OCI-LY7 (cell line): ENCODE measurements around the gene TLCD1. TPM values are rescaled to one million over a fixed set of nuclear protein-coding genes. Genes with fewer than 3 reads are reported as not detected.

Experiments used
- BruUV-seq: library from RNA; stranded (reverse); fragments of 400-500 nt; replicated peaks from 2 replicates; lab custom pipeline; 2021; lab: Mats Ljungman, UMichigan
- CTCF ChIA-PET: fragments of 300-600 bp; sonication (Branson Sonifier 250); formaldehyde crosslinking; loops from one replicate; lab custom pipeline; 2022; ENCODE audit warnings: antibody characterized with exemption; ENCODE audit not compliant: unreplicated experiment; lab: Charles Lee
- POLR2A ChIA-PET: fragments of 300-600 bp; sonication (Branson Sonifier 250); formaldehyde crosslinking; loops from one replicate; lab custom pipeline; 2022; ENCODE audit warnings: antibody characterized with exemption; lab: Charles Lee
- DNase-seq: peaks from one replicate; pipeline ENCODE4 v3.0.0-alpha.2; 2015; ENCODE audit warnings: low spot score
- H2AFZ ChIP-seq: fragments of 200-600 bp; sonication (generic), shearing (Covaris generic); 2 replicates; pipeline ENCODE4 v1.6.1; 2014; ENCODE audit warnings: mild to moderate bottlenecking, antibody characterized with exemption, low read length, moderate library complexity
- H3K27ac ChIP-seq: fragments of 200-600 bp; sonication (generic); 2 replicates; pipeline ENCODE4 v1.5.1; 2014; ENCODE audit warnings: mixed run types, low read depth, mild to moderate bottlenecking, moderate library complexity, low read length, inconsistent platforms; ENCODE audit not compliant: poor library complexity, severe bottlenecking
- H3K36me3 ChIP-seq: fragments of 200-600 bp; sonication (generic); 2 replicates; pipeline ENCODE4 v1.6.1; 2014; ENCODE audit warnings: mild to moderate bottlenecking, antibody characterized with exemption, low read length, moderate library complexity, mixed read lengths; ENCODE audit not compliant: insufficient read depth
- H3K4me1 ChIP-seq: fragments of 200-600 bp; sonication (generic); 2 replicates; pipeline ENCODE4 v1.5.1; 2014; ENCODE audit warnings: mild to moderate bottlenecking, low read length; ENCODE audit not compliant: insufficient read depth, poor library complexity, severe bottlenecking
- H3K4me2 ChIP-seq: fragments of 200-600 bp; sonication (generic); 2 replicates; pipeline ENCODE4 v1.6.1; 2014; ENCODE audit warnings: mild to moderate bottlenecking, low read length
- H3K4me3 ChIP-seq: fragments of 200-600 bp; sonication (generic); 2 replicates; pipeline ENCODE4 v1.5.1; 2014; ENCODE audit warnings: mild to moderate bottlenecking, low read depth, low read length; ENCODE audit not compliant: poor library complexity, severe bottlenecking
- H3K79me2 ChIP-seq: fragments of 200-600 bp; sonication (generic); 2 replicates; pipeline ENCODE4 v1.6.1; 2016; ENCODE audit warnings: low read depth, mild to moderate bottlenecking, low read length, moderate library complexity, mixed read lengths; ENCODE audit not compliant: insufficient read depth
- H3K9me2 ChIP-seq: fragments of 200-600 bp; sonication (generic); 2 replicates; pipeline ENCODE4 v1.6.1; 2016; ENCODE audit warnings: mild to moderate bottlenecking, low read length, mixed read lengths; ENCODE audit not compliant: insufficient read depth
- H3K9me3 ChIP-seq: fragments of 200-600 bp; sonication (generic); 2 replicates; pipeline ENCODE4 v1.6.1; 2014; ENCODE audit warnings: mild to moderate bottlenecking, mixed run types, low read length, mixed read lengths
- H4K20me1 ChIP-seq: fragments of 200-600 bp; sonication (generic); 2 replicates; pipeline ENCODE4 v1.6.1; 2014; ENCODE audit warnings: mild to moderate bottlenecking, antibody characterized with exemption, low read length, moderate library complexity, mixed read lengths; ENCODE audit not compliant: insufficient read depth
- EZH2phosphoT487 ChIP-seq: fragments of 200-600 bp; sonication (generic); IDR thresholded peaks from 2 replicates; pipeline ENCODE4 v1.6.1; 2018; ENCODE audit warnings: low read depth, borderline replicate concordance, mild to moderate bottlenecking, mixed run types, antibody characterized with exemption, low read length, moderate library complexity, mixed read lengths
- intact Hi-C: fragments of 100-400 bp; cut with micrococcal nuclease; formaldehyde crosslinking; loops from one replicate; pipeline ENCODE4 v1.10.0; 2022; ENCODE audit not compliant: unreplicated experiment
- total RNA-seq, 2 experiments: library from RNA; depleted of rRNA in 1 of 2; stranded (reverse); fragments of >200 nt in 1 of 2; shearing (Covaris generic) in 1 of 2; gene quantifications; 2 replicates each; pipeline ENCODE4 v1.2.3, GENCODE V29; 2014 to 2022
- TF ChIP-seq, protein P1 (sequence below): fragments of 200-600 bp; sonication (generic); conservative IDR thresholded peaks from 2 replicates; pipeline ENCODE4 v1.5.1; 2014; ENCODE audit warnings: mild to moderate bottlenecking, antibody characterized with exemption, low read length, moderate library complexity, mixed read lengths

Gene TLCD1
- total RNA-seq, 2 experiments from 2014 or later, result 0.28 to 2.5 TPM

DNA sequence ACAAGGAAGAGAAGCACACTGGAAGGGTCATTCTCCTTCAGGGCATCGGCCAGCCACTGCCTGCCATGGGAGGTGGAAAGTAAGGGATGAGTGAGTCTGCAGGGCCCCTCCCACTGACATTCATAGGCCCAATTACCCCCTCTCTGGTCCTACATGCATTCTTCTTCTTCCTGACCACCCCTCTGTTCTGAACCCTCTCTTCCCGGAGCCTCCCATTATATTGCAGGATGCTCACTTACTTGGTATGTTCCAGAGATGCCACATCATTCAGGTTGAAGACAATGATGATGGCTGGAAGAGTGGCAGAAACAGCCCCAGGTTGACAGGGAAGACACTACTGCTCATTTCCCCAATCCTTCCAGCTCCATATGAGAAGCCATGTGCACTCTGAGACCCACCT, 10.8 kb downstream of the TLCD1 start:
- no peaks in the 10 kb centered on the region for H3K9me2 ChIP-seq
- H2AFZ ChIP-seq, result no peak overlapping the region
- H3K79me2 ChIP-seq, result peaks cover 4% of the 10 kb centered on the region
- POLR2A ChIA-PET, result interaction anchor here (1.0 kb wide), 1 partner anchor 143 kb away, joined by 3 read pairs; no protein-coding TSS in a partner anchor
- TF ChIP-seq EZH2phosphoT487, result no peak
- TF ChIP-seq, protein P1, sequence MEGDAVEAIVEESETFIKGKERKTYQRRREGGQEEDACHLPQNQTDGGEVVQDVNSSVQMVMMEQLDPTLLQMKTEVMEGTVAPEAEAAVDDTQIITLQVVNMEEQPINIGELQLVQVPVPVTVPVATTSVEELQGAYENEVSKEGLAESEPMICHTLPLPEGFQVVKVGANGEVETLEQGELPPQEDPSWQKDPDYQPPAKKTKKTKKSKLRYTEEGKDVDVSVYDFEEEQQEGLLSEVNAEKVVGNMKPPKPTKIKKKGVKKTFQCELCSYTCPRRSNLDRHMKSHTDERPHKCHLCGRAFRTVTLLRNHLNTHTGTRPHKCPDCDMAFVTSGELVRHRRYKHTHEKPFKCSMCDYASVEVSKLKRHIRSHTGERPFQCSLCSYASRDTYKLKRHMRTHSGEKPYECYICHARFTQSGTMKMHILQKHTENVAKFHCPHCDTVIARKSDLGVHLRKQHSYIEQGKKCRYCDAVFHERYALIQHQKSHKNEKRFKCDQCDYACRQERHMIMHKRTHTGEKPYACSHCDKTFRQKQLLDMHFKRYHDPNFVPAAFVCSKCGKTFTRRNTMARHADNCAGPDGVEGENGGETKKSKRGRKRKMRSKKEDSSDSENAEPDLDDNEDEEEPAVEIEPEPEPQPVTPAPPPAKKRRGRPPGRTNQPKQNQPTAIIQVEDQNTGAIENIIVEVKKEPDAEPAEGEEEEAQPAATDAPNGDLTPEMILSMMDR, result no peak
- H3K4me3 ChIP-seq, result no peak overlapping the region
- BruUV-seq, result no TSS peak
- H3K9me3 ChIP-seq, result no peaks in the 10 kb centered on the region
- no peaks in the 10 kb centered on the region for H4K20me1 ChIP-seq
- no peak overlapping the region for H3K27ac ChIP-seq
- intact Hi-C loops, result no loop called here
- CTCF ChIA-PET, result interaction anchor here (0.6 kb wide), 1 partner anchor 54 kb away, joined by 3 read pairs; the partner anchor contains the start of gene SDF2
- no peak overlapping the region for H3K4me2 ChIP-seq
- no peak for DNase-seq
- H3K4me1 ChIP-seq, result peaks cover 30% of the 10 kb centered on the region
- H3K36me3 ChIP-seq, result peaks cover 4% of the 10 kb centered on the region

DNA sequence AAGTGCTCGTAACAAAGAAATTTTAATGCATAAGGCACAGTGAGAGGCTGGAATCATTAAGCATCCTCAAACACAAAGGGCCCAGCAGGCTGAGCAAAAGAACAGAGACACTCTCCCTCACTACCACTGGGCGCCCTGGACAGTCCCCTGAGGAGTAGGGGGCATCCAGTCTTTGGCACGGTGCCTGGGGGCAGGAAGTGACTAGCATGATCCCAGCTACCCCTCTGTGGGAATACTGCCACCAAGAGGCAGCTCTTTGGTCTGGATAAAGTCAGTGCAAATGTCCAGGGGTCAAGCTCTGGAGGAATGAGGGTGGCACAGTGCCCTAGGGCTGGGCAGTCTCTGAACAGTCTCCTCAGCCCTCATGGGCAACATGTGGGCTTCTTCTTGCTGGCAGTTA, 11.8 kb downstream of the TLCD1 start:
- DNase-seq, result no peak
- Histone ChIP-seq H3K4me3 (no peak overlapping the region), H3K4me1 (peaks cover 38% of the 10 kb centered on the region), H3K79me2 (no peaks in the 10 kb centered on the region), H3K4me2 (no peak overlapping the region), H3K27ac (no peak overlapping the region), H3K9me2 (no peaks in the 10 kb centered on the region), H3K9me3 (no peaks in the 10 kb centered on the region), H3K36me3 (no peaks in the 10 kb centered on the region), H2AFZ (no peak overlapping the region), H4K20me1 (no peaks in the 10 kb centered on the region)
- no TSS peak for BruUV-seq
- no peak for TF ChIP-seq EZH2phosphoT487
- TF ChIP-seq, protein P1, result no peak; the same call in 1 of the 2 replicates
- POLR2A ChIA-PET, result interaction anchor here (0.6 kb wide), 1 partner anchor 47 kb away, joined by 3 read pairs; no protein-coding TSS in a partner anchor
- CTCF ChIA-PET, result no interaction called here
- intact Hi-C loops, result no loop called here

DNA sequence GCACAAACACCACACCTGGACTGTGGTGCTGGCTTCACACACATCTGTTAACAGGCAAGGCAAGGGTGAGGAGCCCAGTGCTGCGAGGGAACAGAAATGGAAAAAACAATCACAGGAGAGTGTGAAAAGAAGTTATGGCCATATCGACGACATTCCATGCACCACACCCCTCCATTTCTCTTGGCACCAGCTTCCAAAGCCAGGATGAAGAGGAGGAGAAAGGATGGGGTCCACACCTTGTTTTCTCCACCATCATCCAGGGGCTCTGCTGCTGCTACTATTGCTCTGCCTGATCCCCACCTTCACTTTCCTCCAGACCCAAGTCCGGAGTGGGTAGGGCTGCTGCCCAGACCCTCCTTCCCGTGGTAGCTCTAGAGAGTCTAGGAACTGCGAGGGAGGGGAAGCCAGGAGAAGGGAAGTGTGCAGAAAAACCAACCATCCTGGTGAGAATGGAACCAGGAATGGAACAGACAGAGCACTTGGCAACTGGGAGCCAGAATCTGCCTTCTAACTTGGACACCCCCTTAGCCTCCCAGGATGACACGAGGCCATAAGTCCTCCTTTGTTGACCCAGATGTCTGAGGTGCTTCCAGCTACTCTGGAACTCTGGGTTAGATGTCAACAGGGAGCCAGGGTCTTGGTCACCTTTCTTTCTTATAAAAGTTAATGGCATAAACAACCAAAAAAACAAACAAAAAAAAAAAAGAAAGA, 13.2 kb downstream of the TLCD1 start:
- ChIA-PET POLR2A (interaction anchor here (0.9 kb wide), 1 partner anchor 15 kb away, joined by 3 read pairs; no protein-coding TSS in a partner anchor), CTCF (no interaction called here)
- H3K79me2 ChIP-seq, result no peaks in the 10 kb centered on the region
- H3K9me2 ChIP-seq, result no peaks in the 10 kb centered on the region
- TF ChIP-seq EZH2phosphoT487, result no peak
- TF ChIP-seq, protein P1, result no peak
- no peak overlapping the region for H3K27ac ChIP-seq
- no peak overlapping the region for H3K4me3 ChIP-seq
- intact Hi-C loops, result no loop called here
- H3K4me1 ChIP-seq, result peaks cover 27% of the 10 kb centered on the region
- H3K9me3 ChIP-seq, result no peaks in the 10 kb centered on the region
- no peak overlapping the region; the same call in 1 of the 2 replicates for H3K4me2 ChIP-seq
- no peaks in the 10 kb centered on the region for H4K20me1 ChIP-seq
- H3K36me3 ChIP-seq, result no peaks in the 10 kb centered on the region
- no TSS peak for BruUV-seq
- no peak for DNase-seq
- H2AFZ ChIP-seq, result no peak overlapping the region
